Keratinocyte (primary cell): ENCODE data around the gene YWHAH. TPM values are rescaled to one million over a fixed set of nuclear protein-coding genes. Genes with fewer than 3 reads are reported as not detected.
A peak's percentile ranks its signal among the peaks of the same experiment; 100 is the strongest.

Experiments
- DNase-seq: peaks from one replicate; pipeline ENCODE4 v3.0.0-alpha.2; 2011; ENCODE audit warnings: low read depth, missing footprints, low spot score
- FAIRE-seq: peaks from 2 replicates; lab custom pipeline; 2011; peaks lifted over from hg19 to GRCh38; lab: Jason Lieb, UNC
- H2AFZ ChIP-seq: 2 replicates; pipeline ENCODE4 v1.6.0; 2012; ENCODE audit warnings: low read length, control low read depth, inconsistent platforms; ENCODE audit not compliant: control insufficient read depth
- H3K27ac ChIP-seq: 2 replicates; pipeline ENCODE4 v1.5.1; 2011; ENCODE audit warnings: low read length; ENCODE audit not compliant: control insufficient read depth, insufficient read depth
- H3K27me3 ChIP-seq: 3 replicates; pipeline ENCODE4 v1.6.0; 2011; ENCODE audit warnings: low read length; ENCODE audit not compliant: control insufficient read depth, insufficient read depth; ENCODE audit errors: extremely low read depth
- H3K36me3 ChIP-seq, 2 experiments: 2 replicates in 1 of 2; 3 replicates in 1 of 2; pipeline ENCODE4 v1.5.1; 2011; ENCODE audit warnings: low read length in 2 of 2, mild to moderate bottlenecking in 1 of 2; ENCODE audit not compliant: control insufficient read depth in 2 of 2, insufficient read depth in 2 of 2; ENCODE audit errors: extremely low read depth in 1 of 2
- H3K4me1 ChIP-seq: 3 replicates; pipeline ENCODE4 v1.5.1; 2011; ENCODE audit warnings: low read length; ENCODE audit not compliant: control insufficient read depth, insufficient read depth; ENCODE audit errors: extremely low read depth
- H3K4me2 ChIP-seq: 3 replicates; pipeline ENCODE4 v1.6.0; 2011; ENCODE audit warnings: low read depth, low read length; ENCODE audit not compliant: control insufficient read depth, insufficient read depth; ENCODE audit errors: extremely low read depth
- H3K4me3 ChIP-seq, 3 experiments: fragments of 200-600 bp in 1 of 3; sonication (generic) in 1 of 3; 2 replicates in 2 of 3; 3 replicates in 1 of 3; pipeline ENCODE4 v1.5.1; 2011 to 2016; ENCODE audit warnings: low read length in 3 of 3, mild to moderate bottlenecking in 3 of 3, control low read depth in 2 of 3, inconsistent platforms in 1 of 3, low read depth in 1 of 3, mixed read lengths in 1 of 3, mixed run types in 1 of 3, moderate library complexity in 1 of 3; ENCODE audit not compliant: control insufficient read depth in 2 of 3, insufficient read depth in 2 of 3; ENCODE audit errors: extremely low read depth in 1 of 3
- H3K79me2 ChIP-seq: 2 replicates; pipeline ENCODE4 v1.6.0; 2012; ENCODE audit warnings: low read length; ENCODE audit not compliant: control insufficient read depth, insufficient read depth
- H3K9ac ChIP-seq: 3 replicates; pipeline ENCODE4 v1.6.0; 2011; ENCODE audit warnings: low read length; ENCODE audit not compliant: control insufficient read depth, insufficient read depth; ENCODE audit errors: extremely low read depth
- H3K9me1 ChIP-seq: 3 replicates; pipeline ENCODE4 v1.6.0; 2011; ENCODE audit warnings: low read length; ENCODE audit not compliant: control insufficient read depth, insufficient read depth; ENCODE audit errors: extremely low read depth
- H3K9me3 ChIP-seq: 2 replicates; pipeline ENCODE4 v1.5.1; 2012; ENCODE audit warnings: low read depth, low read length; ENCODE audit not compliant: control insufficient read depth
- H4K20me1 ChIP-seq: 3 replicates; pipeline ENCODE4 v1.6.0; 2011; ENCODE audit warnings: low read length; ENCODE audit not compliant: control insufficient read depth, insufficient read depth; ENCODE audit errors: extremely low read depth
- CTCF ChIP-seq, 3 experiments: IDR thresholded peaks in 1 of 3; conservative IDR thresholded peaks in 1 of 3; optimal IDR thresholded peaks in 1 of 3; 2 replicates in 2 of 3; 3 replicates in 1 of 3; pipeline versions ENCODE3 to v1.5.1; 2011; ENCODE audit warnings: low read length in 3 of 3, mild to moderate bottlenecking in 3 of 3, moderate library complexity in 2 of 3, control low read depth in 1 of 3, inconsistent platforms in 1 of 3; ENCODE audit not compliant: insufficient read depth in 2 of 3; ENCODE audit errors: extremely low read depth in 1 of 3
- EZH2 ChIP-seq: IDR thresholded peaks from one replicate; pipeline ENCODE4 v1.6.1; 2012; ENCODE audit warnings: inconsistent platforms, mild to moderate bottlenecking, low read length, moderate library complexity
- dilution Hi-C: fragments of 300-500 bp; cut with MboI; formaldehyde crosslinking; loops from one replicate; pipeline ENCODE4 v1.7.0; 2020; ENCODE audit warnings: low sequenced_read_pairs; ENCODE audit not compliant: extremely low pct_ligation_motif_present
- polyA plus RNA-seq, 5 experiments: library from polyadenylated mRNA; depleted of rRNA in 3 of 5; stranded (reverse) in 3 of 5; stranded (forward) in 1 of 5; unstranded in 1 of 5; fragments of >200 nt; gene quantifications; 1 replicate in 1 of 5; 2 replicates in 3 of 5; 3 replicates in 1 of 5; pipeline versions ENCODE4 v1.2.1 to v1.2.3, GENCODE V29; 2011 to 2012; ENCODE audit warnings: missing spikeins in 2 of 5, low read depth in 1 of 5, low replicate concordance in 1 of 5

Gene YWHAH
- polyA plus RNA-seq, 1 donor (not counting 4 experiments of a cell fraction or from before 2014, with no cell fraction given), result 108 TPM

- no peak overlapping the region for H3K9ac ChIP-seq
Observed at GRCh38 chr22:31973739-31974138, 29.4 kb downstream of the YWHAH start.

GRCh38 chr22:31977141-31977841, 33.0 kb downstream of the YWHAH start:
- Histone ChIP-seq H3K36me3 (no peaks in the 10 kb centered on the region), H3K9me3 (no peaks in the 10 kb centered on the region), H2AFZ (no peak overlapping the region), H3K27me3 (no peaks in the 10 kb centered on the region), H3K27ac (no peak overlapping the region), H3K4me1 (no peaks in the 10 kb centered on the region), H3K9ac (no peak overlapping the region), H3K9me1 (no peaks in the 10 kb centered on the region), H3K79me2 (no peaks in the 10 kb centered on the region), H3K4me3 (no peak overlapping the region), H3K4me2 (no peak overlapping the region), H4K20me1 (no peaks in the 10 kb centered on the region)
- dilution Hi-C loops, result no loop called here
- FAIRE-seq, result peak; percentile 88
- TF ChIP-seq CTCF (optimal IDR thresholded peaks at IDR 0.05 in 1 of 3, IDR thresholded peaks at IDR 0.05 in 1 of 3, conservative IDR thresholded peaks at IDR 0.05 in 1 of 3; ENCODE audit: extremely low read depth in 1 of 3, insufficient read depth in 2 of 3, low read length in 3 of 3), result peak; percentile 70 to 97 (median 80)
- no peak for TF ChIP-seq EZH2
- DNase-seq, result no peak

More at GRCh38 chr22:31973739-31974138, 29.4 kb downstream of the YWHAH start:
- DNase-seq (no peak), FAIRE-seq (no peak)
- Histone ChIP-seq H3K9me3 (no peaks in the 10 kb centered on the region), H3K4me1 (peaks cover 11% of the 10 kb centered on the region), H4K20me1 (no peaks in the 10 kb centered on the region), H2AFZ (no peak overlapping the region), H3K4me2 (no peak overlapping the region), H3K79me2 (no peaks in the 10 kb centered on the region), H3K9me1 (no peaks in the 10 kb centered on the region), H3K4me3 (no peak overlapping the region), H3K27me3 (no peaks in the 10 kb centered on the region), H3K36me3 (no peaks in the 10 kb centered on the region), H3K27ac (no peak overlapping the region)
- dilution Hi-C loops, result no loop called here
- no peak for TF ChIP-seq EZH2
- TF ChIP-seq CTCF (optimal IDR thresholded peaks at IDR 0.05 in 1 of 3, IDR thresholded peaks at IDR 0.05 in 1 of 3, conservative IDR thresholded peaks at IDR 0.05 in 1 of 3; ENCODE audit: extremely low read depth in 1 of 3, insufficient read depth in 2 of 3, low read length in 3 of 3), result no peak
